ENCODE measurements around the gene ITGA8. TPM values are rescaled to one million over a fixed set of nuclear protein-coding genes. Genes with fewer than 3 reads are reported as not detected.
"Not testable (repeated sequence)": the region's sequence is repeated elsewhere in the genome, so short reads cannot be mapped to it uniquely, and the experiment has no call there.

ITGA8 gene
- 1 to 10 TPM; 2.1 to 3.5 TPM for total RNA-seq

DNA sequence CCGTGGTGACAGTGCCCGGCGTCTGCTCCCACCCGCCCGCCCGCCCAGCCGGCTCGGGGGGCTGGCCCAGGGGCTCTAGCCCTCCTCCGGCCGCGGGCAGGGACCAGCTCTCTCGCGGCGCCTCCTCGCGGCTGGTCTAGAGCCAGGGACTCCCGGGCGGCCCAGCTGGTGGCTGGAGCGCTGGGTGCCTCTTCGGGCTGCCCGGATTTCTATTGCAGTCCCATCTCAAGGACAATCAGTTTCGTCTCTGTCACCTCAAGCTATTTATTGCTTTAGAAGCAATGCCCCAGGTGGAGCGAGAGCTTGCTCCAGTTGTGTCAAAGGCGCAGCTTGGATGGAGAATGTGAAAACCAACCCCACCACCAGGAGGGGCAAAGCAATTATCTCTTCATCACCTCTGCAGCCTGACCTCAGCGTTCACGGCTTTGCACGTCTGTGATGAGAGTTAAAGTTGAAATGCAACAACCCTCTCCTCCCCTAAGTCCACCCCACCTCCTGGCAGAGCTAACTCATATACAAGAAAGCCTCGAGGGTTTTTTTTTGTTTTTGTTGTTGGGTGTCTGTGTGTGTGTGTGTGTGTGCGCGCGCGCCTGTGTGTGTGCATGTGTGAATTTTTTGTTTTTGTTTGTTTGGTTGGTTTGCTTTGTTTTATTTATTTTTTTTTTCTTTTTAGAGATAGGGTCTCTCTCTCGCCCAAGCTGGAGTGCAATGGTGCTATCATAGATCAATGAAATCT is at the start of gene ITGA8:
TSS of gene ITGA8 (minus strand) at position 24 of the 736 bp plus-strand sequence. CDS start 151 bp downstream, outside the sequence.
- H3K9me3 ChIP-seq, result no peaks in the 10 kb centered on the region
- peaks cover 17% of the 10 kb centered on the region for H3K27me3 ChIP-seq
- H3K9ac ChIP-seq (ENCODE audit: low read depth in 2 of 2, low read length in 2 of 2), result peak within 1 kb of the TSS; percentile 55 to 58
- peak; percentile 23 for DNase-seq
- H3K27ac ChIP-seq, result peak within 1 kb of the TSS; percentile 22
- H3K4me1 ChIP-seq, result no peaks in the 10 kb centered on the region
- TF ChIP-seq, protein P1, sequence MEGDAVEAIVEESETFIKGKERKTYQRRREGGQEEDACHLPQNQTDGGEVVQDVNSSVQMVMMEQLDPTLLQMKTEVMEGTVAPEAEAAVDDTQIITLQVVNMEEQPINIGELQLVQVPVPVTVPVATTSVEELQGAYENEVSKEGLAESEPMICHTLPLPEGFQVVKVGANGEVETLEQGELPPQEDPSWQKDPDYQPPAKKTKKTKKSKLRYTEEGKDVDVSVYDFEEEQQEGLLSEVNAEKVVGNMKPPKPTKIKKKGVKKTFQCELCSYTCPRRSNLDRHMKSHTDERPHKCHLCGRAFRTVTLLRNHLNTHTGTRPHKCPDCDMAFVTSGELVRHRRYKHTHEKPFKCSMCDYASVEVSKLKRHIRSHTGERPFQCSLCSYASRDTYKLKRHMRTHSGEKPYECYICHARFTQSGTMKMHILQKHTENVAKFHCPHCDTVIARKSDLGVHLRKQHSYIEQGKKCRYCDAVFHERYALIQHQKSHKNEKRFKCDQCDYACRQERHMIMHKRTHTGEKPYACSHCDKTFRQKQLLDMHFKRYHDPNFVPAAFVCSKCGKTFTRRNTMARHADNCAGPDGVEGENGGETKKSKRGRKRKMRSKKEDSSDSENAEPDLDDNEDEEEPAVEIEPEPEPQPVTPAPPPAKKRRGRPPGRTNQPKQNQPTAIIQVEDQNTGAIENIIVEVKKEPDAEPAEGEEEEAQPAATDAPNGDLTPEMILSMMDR (IDR thresholded peaks at IDR 0.05), result no peak
- no peaks in the 10 kb centered on the region for H3K36me3 ChIP-seq
- intact Hi-C loops (cut with DNase I), result loop anchor here (5.0 to 10.0 kb wide), 2 partner anchors 135 to 288 kb away; no protein-coding TSS in a partner anchor
- H3K4me3 ChIP-seq, result peak within 1 kb of the TSS; percentile 37

DNA sequence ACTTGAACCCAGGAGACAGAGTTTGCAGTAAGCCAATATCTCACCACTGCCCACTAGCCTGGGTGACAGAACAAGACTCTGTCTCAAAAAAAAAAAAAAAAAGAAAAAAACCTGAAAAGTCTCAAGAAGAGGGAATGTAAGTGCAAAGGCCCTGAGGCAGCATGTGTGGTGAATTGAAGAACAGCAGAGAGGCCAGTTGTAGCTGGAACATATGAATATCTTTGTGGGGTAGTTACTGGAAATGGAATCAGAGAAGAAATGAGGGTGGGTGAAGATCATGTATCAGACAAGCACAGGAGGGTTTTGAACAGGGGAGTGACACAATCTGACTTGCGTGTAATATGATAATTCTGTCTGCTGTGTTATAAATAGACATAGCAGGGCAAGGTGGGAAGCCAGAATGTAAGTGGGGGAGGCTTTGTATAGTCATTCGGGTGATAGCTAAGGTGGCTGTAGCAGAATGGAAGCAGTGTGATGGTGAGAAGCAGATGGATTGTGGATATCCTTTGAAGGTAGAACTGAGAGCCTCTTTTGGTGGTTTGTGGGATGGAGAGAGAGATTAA is 45.3 kb upstream of the ITGA8 start:
- H3K27me3 ChIP-seq, result no peaks in the 10 kb centered on the region
- no peak overlapping the region for H3K9ac ChIP-seq (ENCODE audit: low read depth in 2 of 2, low read length in 2 of 2)
- no peaks in the 10 kb centered on the region for H3K4me1 ChIP-seq
- intact Hi-C loops (cut with DNase I), result no loop called here
- no peaks in the 10 kb centered on the region for H3K36me3 ChIP-seq
- H3K9me3 ChIP-seq, result no peaks in the 10 kb centered on the region
- no peak overlapping the region for H3K4me3 ChIP-seq
- TF ChIP-seq, protein P1 (IDR thresholded peaks at IDR 0.05), result no peak
- no peak overlapping the region for H3K27ac ChIP-seq
- no peak for DNase-seq

DNA sequence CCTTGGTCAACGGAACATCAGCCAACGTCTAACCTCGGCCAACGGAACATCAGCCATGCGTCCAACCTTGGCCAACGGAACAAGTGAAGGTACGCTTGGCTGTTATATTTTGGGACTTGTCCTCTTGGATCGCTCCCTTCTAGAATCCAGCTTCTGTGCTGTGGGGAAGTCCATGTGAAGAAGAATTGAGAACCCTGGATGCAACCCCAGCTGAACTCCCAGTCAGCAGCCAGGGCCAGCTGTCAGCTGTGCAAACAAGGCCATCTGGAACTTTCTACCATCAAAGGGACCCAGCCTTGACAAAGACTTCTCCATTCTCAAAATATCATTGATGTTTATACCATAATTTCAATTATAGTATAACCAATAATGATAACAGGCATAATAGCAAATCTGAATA is 43.3 kb upstream of the ITGA8 start:
- Histone ChIP-seq H3K27ac (no peak overlapping the region), H3K36me3 (no peaks in the 10 kb centered on the region), H3K27me3 (no peaks in the 10 kb centered on the region), H3K4me1 (no peaks in the 10 kb centered on the region), H3K9me3 (no peaks in the 10 kb centered on the region), H3K4me3 (no peak overlapping the region), H3K9ac (ENCODE audit: low read depth in 2 of 2, low read length in 2 of 2) (no peak overlapping the region)
- no peak for DNase-seq
- intact Hi-C loops (cut with DNase I), result no loop called here
- TF ChIP-seq, protein P1 (IDR thresholded peaks at IDR 0.05), result no peak

DNA sequence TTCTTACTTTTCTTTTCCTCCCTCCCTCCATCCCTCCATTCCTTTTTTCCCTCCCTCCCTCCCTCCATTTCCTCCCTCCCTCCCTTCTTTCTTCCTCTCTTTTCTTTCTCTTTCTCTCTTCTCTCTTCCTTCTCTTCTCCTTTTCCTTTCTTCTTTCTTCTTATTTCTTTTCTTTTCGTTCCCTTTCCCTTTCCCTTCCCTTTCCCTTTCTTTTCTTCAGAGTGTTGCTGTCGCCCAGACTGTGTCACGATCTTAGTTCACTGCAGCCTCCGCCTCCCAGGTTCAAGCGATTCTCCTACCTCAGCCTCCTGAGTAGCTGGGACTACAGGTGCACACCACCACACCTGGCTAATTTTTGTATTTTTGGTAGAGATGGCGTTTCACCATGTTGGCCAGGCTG is 42.5 kb upstream of the ITGA8 start:
- H3K9me3 ChIP-seq; H3K4me3 ChIP-seq; H3K36me3 ChIP-seq; H3K27me3 ChIP-seq; intact Hi-C loops (cut with DNase I); H3K9ac ChIP-seq (ENCODE audit: low read depth in 2 of 2, low read length in 2 of 2); DNase-seq; H3K4me1 ChIP-seq; H3K27ac ChIP-seq: not testable (repeated sequence)

DNA sequence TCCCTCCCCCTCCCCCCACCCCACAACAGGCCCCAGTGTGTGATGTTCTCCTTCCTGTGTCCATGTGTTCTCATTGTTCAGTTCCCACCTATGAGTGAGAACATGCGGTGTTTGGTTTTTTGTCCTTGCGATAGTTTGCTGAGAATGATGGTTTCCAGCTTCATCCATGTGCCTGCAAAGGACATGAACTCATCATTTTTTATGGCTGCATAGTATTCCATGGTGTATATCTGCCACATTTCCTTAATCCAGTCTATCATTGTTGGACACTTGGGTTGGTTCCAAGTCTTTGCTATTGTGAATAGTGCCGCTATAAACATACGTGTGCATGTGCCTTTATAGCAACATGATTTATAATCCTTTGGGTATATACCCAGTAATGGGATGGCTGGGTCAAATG is 41.5 kb upstream of the ITGA8 start:
- H3K27me3 ChIP-seq; H3K4me1 ChIP-seq; DNase-seq; H3K36me3 ChIP-seq; H3K4me3 ChIP-seq; H3K27ac ChIP-seq; intact Hi-C loops (cut with DNase I); H3K9me3 ChIP-seq; H3K9ac ChIP-seq (ENCODE audit: low read depth in 2 of 2, low read length in 2 of 2): not testable (repeated sequence)

DNA sequence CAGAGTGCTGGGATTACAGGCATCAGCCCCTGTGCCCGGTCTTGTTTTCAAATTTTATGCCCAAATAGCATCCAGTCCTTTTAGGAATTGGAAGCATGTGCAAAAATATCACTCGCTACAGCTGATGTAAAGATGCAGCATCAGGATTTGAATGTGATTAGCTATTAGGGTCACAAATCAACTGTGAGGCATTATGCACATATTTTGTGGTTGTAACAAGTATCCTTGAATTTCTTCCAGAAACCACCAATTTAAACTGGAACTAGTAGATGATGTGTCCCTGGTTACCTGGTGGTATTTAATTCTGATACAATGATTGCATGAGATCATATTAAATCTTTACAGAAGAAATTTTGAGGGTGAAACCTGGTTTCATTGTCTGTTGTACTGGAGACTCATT is 41.0 kb upstream of the ITGA8 start:
- Histone ChIP-seq H3K27ac (no peak overlapping the region), H3K4me3 (no peak overlapping the region), H3K36me3 (no peaks in the 10 kb centered on the region), H3K9ac (ENCODE audit: low read depth in 2 of 2, low read length in 2 of 2) (no peak overlapping the region), H3K9me3 (no peaks in the 10 kb centered on the region), H3K27me3 (no peaks in the 10 kb centered on the region), H3K4me1 (no peaks in the 10 kb centered on the region)
- TF ChIP-seq, protein P1 (IDR thresholded peaks at IDR 0.05), result no peak
- intact Hi-C loops (cut with DNase I), result no loop called here
- DNase-seq, result no peak
